Peyer's patch (tissue), 4 donors: ENCODE results near the gene TMEM256.

Experiments
- POLR2A ChIP-seq, 2 donors: fragments of 450-650 bp; IDR thresholded peaks; one replicate each; pipeline ENCODE4 v1.5.1; 2017; ENCODE audit warnings: antibody characterized with exemption in 2 of 2, mild to moderate bottlenecking in 2 of 2, moderate library complexity in 2 of 2
- TF ChIP-seq, protein P1 (sequence below), 6 experiments: fragments of 450-650 bp in 4 of 6; fragments of 200-600 bp in 2 of 6; sonication (generic) in 1 of 6; IDR thresholded peaks; one replicate each; pipeline ENCODE4 v1.5.1; 2017 to 2019; ENCODE audit warnings: antibody characterized with exemption in 6 of 6, mild to moderate bottlenecking in 3 of 6, moderate library complexity in 1 of 6

DNA sequence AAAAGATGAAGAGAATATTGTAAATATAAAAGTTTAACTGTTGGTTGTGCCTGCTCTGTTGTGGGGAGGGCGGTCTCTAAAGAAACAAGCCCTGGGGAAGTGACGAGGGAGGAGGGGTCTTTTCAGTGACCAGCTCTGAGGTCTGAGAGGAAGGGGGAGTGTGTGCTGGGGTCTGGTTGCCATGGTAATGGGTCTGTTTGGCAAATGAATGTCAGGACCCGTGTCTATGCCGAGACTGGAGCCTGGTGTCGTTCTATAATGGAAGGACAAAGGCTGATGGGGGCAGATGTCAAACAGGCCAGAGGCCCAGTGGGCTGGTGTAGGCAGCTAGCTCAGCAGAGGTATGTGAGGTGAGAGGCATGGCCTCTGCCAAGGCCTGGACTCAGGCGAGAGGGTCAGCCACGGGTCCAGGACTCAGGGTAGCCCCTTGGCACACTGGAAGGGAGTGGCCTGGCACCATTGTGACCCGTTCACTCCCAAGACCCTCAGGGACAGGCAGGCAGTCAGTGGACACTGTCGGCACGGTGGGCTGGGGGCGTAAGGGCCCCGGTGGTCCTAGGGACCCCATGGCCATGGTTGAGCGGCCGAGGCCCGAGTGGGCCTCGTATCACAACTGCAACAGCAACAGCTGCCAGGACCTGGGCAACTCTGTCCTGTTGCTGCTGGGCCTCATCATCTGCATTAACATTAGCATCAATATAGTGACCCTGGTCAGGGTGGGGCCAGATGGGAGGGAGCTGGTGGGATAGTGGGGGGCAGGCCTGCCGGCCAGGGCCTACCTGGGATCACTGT lies 16.1 kb upstream of the TMEM256 start, which contains the start of gene SPEM1:
- TF ChIP-seq, protein P1, sequence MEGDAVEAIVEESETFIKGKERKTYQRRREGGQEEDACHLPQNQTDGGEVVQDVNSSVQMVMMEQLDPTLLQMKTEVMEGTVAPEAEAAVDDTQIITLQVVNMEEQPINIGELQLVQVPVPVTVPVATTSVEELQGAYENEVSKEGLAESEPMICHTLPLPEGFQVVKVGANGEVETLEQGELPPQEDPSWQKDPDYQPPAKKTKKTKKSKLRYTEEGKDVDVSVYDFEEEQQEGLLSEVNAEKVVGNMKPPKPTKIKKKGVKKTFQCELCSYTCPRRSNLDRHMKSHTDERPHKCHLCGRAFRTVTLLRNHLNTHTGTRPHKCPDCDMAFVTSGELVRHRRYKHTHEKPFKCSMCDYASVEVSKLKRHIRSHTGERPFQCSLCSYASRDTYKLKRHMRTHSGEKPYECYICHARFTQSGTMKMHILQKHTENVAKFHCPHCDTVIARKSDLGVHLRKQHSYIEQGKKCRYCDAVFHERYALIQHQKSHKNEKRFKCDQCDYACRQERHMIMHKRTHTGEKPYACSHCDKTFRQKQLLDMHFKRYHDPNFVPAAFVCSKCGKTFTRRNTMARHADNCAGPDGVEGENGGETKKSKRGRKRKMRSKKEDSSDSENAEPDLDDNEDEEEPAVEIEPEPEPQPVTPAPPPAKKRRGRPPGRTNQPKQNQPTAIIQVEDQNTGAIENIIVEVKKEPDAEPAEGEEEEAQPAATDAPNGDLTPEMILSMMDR (IDR thresholded peaks at IDR 0.05), result no peak
- TF ChIP-seq POLR2A (IDR thresholded peaks at IDR 0.05), result no peak
